Esophagus muscularis mucosa (tissue), 4 donors: ENCODE data around the gene VWA5B1. TPM values are rescaled to one million over a fixed set of nuclear protein-coding genes. Genes with fewer than 3 reads are reported as not detected.

ENCODE experiments used
- DNase-seq: peaks from one replicate; pipeline ENCODE4 v3.0.0-alpha.2; 2017; ENCODE audit errors: extremely low spot score
- H3K27ac ChIP-seq, 4 donors: fragments of 200-600 bp; sonication (generic); replicated peaks in 1 of 4; 1 replicate in 3 of 4; 2 replicates in 1 of 4; pipeline ENCODE4 v1.5.1; 2016 to 2019; ENCODE audit warnings: mild to moderate bottlenecking in 1 of 4
- H3K27me3 ChIP-seq, 4 donors: fragments of 200-600 bp; sonication (generic); one replicate each; pipeline versions ENCODE4 v1.5.1 to v1.6.0; 2016 to 2019
- H3K36me3 ChIP-seq, 4 donors: fragments of 200-600 bp; sonication (generic); one replicate each; pipeline ENCODE4 v1.5.1; 2016 to 2019
- H3K4me1 ChIP-seq, 4 donors: fragments of 200-600 bp; sonication (generic); one replicate each; pipeline ENCODE4 v1.5.1; 2016 to 2019
- H3K4me3 ChIP-seq, 4 donors: fragments of 200-600 bp; sonication (generic); 1 replicate in 2 of 4; 2 replicates in 2 of 4; pipeline ENCODE4 v1.5.1; 2016 to 2019; ENCODE audit warnings: mild to moderate bottlenecking in 4 of 4, moderate library complexity in 1 of 4
- H3K9me3 ChIP-seq, 4 donors: fragments of 200-600 bp; sonication (generic); 1 replicate in 3 of 4; 2 replicates in 1 of 4; pipeline ENCODE4 v1.5.1; 2016 to 2019
- CTCF ChIP-seq, 3 experiments: fragments of 200-600 bp in 2 of 3; fragments of 450-650 bp in 1 of 3; sonication (generic) in 2 of 3; IDR thresholded peaks; one replicate each; pipeline ENCODE4 v1.5.1; 2017 to 2019; ENCODE audit warnings: antibody characterized with exemption in 3 of 3, mild to moderate bottlenecking in 2 of 3, moderate library complexity in 1 of 3
- EP300 ChIP-seq: sonication (generic); formaldehyde crosslinking; IDR thresholded peaks from one replicate; pipeline ENCODE4 v1.6.1; 2017; ENCODE audit warnings: antibody characterized with exemption
- POLR2A ChIP-seq: fragments of 450-650 bp; IDR thresholded peaks from one replicate; pipeline ENCODE4 v1.6.1; 2017; ENCODE audit warnings: antibody characterized with exemption, moderate library complexity, mild to moderate bottlenecking, low read depth
- POLR2AphosphoS5 ChIP-seq, 2 donors: sonication (generic); formaldehyde crosslinking; IDR thresholded peaks; one replicate each; pipeline ENCODE4 v1.6.1; 2017; ENCODE audit warnings: antibody characterized with exemption in 2 of 2
- WGBS: methylation state at CpG from one replicate; pipeline ENCODE4 v1.1.5; 2018; 5-methylcytosine and 5-hydroxymethylcytosine counted together
- intact Hi-C: fragments of 100-400 bp; cut with DNase I; formaldehyde crosslinking; loops from one replicate; pipeline ENCODE4 v1.15.1; 2023
- total RNA-seq, 4 donors: library from RNA; depleted of rRNA; stranded (reverse); fragments of >200 nt; gene quantifications; one replicate each; pipeline versions ENCODE4 v1.1.0 to v1.2.1, GENCODE V29; 2016

VWA5B1 gene
- total RNA-seq, 4 donors from 2014 or later, result under 0.01 TPM; not detected in 3

DNA sequence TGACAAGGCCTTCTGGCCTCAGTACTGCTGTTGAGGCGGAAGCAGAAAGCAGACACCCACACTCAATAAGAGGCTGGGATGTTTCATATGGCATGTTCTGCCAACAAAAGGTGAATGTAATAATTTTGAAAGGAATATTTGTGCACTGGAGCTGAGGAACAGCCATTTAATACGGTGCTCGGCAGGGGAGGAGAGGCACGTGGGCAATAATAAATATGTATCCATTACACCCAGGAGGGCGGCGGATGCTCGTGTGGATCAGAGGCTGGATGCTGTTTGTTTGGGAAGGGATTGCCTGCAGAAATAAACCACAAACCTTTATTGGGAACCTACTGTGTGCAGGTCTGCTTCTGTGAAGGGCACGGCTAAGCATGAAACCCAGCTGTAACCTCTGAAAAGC, 92.0 kb downstream of the VWA5B1 start:
- TF ChIP-seq POLR2A (no peak), POLR2AphosphoS5 (IDR thresholded peaks at IDR 0.05) (no peak), CTCF (IDR thresholded peaks at IDR 0.05) (no peak), EP300 (no peak)
- peaks cover 0 to 79% (median 5%) of the 10 kb centered on the region in 4 donors for H3K27me3 ChIP-seq

DNA sequence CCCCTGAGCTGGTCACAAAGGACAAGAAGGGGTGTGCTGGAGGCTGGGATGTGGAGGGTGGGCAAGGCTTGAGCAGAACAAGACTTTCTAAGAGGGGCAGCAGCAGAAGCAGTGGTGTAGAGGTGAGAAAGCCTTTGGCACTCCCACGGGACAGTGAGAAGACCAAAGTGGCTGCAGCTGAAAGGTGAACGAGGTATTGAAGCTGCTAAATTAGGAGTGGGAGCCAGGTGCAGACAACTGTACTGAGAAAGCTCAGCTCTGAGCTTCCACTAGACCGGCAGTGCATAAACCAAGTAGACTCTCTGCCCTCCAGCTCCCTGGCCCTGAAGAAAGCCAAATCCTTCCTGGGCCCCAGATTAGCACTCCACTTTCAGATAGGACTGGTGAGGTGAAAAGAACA, 93.0 kb downstream of the VWA5B1 start:
- H3K27me3 ChIP-seq, result peaks cover 0 to 84% (median 5%) of the 10 kb centered on the region in 4 donors
- no peak overlapping the region for H3K27ac ChIP-seq
- 59% methylated on average over 3 of the region's 3 CpGs for WGBS
- H3K36me3 ChIP-seq, result no peaks in the 10 kb centered on the region
- no peaks in the 10 kb centered on the region for H3K4me1 ChIP-seq
- H3K9me3 ChIP-seq, result no peaks in the 10 kb centered on the region
- intact Hi-C loops, result no loop called here
- no peak for DNase-seq
- no peak overlapping the region for H3K4me3 ChIP-seq
- TF ChIP-seq POLR2AphosphoS5 (IDR thresholded peaks at IDR 0.05) (no peak), POLR2A (no peak), CTCF (IDR thresholded peaks at IDR 0.05) (no peak), EP300 (no peak)

More for the DNA sequence above, 92.0 kb downstream of the VWA5B1 start:
- intact Hi-C loops, result no loop called here
- Histone ChIP-seq H3K27ac (no peak overlapping the region), H3K9me3 (no peaks in the 10 kb centered on the region), H3K36me3 (no peaks in the 10 kb centered on the region), H3K4me1 (no peaks in the 10 kb centered on the region), H3K4me3 (no peak overlapping the region)
- WGBS, result 85% methylated on average over 8 of the region's 8 CpGs
- DNase-seq, result no peak

DNA sequence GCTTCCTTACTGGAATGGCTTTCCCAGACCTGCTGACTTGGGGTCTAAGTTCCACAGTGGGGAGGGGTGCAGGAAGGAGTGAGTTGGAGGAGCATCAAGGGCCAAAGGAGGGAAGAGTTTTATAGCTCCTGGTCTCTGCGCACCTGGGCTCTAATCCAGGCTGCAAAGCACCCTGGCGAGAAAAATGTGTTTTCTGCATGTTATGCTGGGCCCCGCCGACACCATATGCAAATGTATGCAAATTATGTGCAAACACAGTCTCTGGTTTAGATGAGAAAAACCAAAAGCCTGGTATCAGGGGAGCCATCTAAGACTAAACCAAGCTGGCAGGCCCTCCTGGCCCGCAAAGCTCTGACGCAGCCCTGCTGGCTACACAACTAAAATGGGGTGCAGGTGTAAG, 95.0 kb downstream of the VWA5B1 start:
- WGBS, result 64% methylated on average over 4 of the region's 6 CpGs

GRCh38 chr1:20386323-20387081, 95.8 kb downstream of the VWA5B1 start:
- no peak overlapping the region for H3K4me3 ChIP-seq
- DNase-seq, result no peak
- intact Hi-C loops, result no loop called here
- TF ChIP-seq EP300, result no peak
- TF ChIP-seq CTCF (IDR thresholded peaks at IDR 0.05), result no peak
- no peak for TF ChIP-seq POLR2A
- no peak for TF ChIP-seq POLR2AphosphoS5 (IDR thresholded peaks at IDR 0.05)
- peaks cover 0 to 86% (median 5%) of the 10 kb centered on the region in 4 donors for H3K27me3 ChIP-seq
- no peaks in the 10 kb centered on the region for H3K9me3 ChIP-seq
- 54% methylated on average over 8 of the region's 9 CpGs for WGBS
- H3K27ac ChIP-seq, result no peak overlapping the region
- H3K4me1 ChIP-seq, result no peaks in the 10 kb centered on the region
- H3K36me3 ChIP-seq, result no peaks in the 10 kb centered on the region

More for the DNA sequence above, 95.0 kb downstream of the VWA5B1 start:
- intact Hi-C loops, result no loop called here
- Histone ChIP-seq H3K36me3 (no peaks in the 10 kb centered on the region), H3K27me3 (peaks cover 0 to 82% (median 5%) of the 10 kb centered on the region in 4 donors), H3K4me3 (no peak overlapping the region), H3K4me1 (no peaks in the 10 kb centered on the region), H3K27ac (no peak overlapping the region), H3K9me3 (no peaks in the 10 kb centered on the region)
- DNase-seq, result no peak
- TF ChIP-seq EP300 (no peak), POLR2AphosphoS5 (IDR thresholded peaks at IDR 0.05) (no peak), CTCF (IDR thresholded peaks at IDR 0.05) (no peak), POLR2A (no peak)
